ENCODE data around the gene RSL24D1.

GRCh38 chr15:55239440-55240124 is 42.8 kb upstream of the RSL24D1 start:
- TF ChIP-seq CTCF (IDR thresholded peaks at IDR 0.05) (no peak), ZFX (IDR thresholded peaks at IDR 0.05; ENCODE audit: borderline replicate concordance) (no peak)
